HEK293 (cell line): ENCODE measurements around the gene NUP43.

ENCODE experiments used
- CTCF ChIA-PET: fragments of 350-600 bp; formaldehyde crosslinking; extraction: SDS; loops from one replicate; lab custom pipeline; 2021; ENCODE audit warnings: antibody characterized with exemption; lab: Yijun Ruan, JAX
- POLR2A ChIA-PET: fragments of 300-600 bp; formaldehyde crosslinking; extraction: SDS; loops from one replicate; lab custom pipeline; 2020; ENCODE audit warnings: antibody characterized with exemption, inconsistent platforms; lab: Yijun Ruan, JAX
- H3K27ac ChIP-seq: fragments of 200-500 bp; sonication (Bioruptor generic); 2 replicates; pipeline ENCODE4 v1.5.1; 2014; ENCODE audit warnings: low read depth, low read length, control low read depth, inconsistent platforms; ENCODE audit errors: extremely low read depth
- H3K36me3 ChIP-seq, 2 experiments: fragments of 200-500 bp in 1 of 2; sonication (Bioruptor generic) in 1 of 2; 1 replicate in 1 of 2; 2 replicates in 1 of 2; pipeline ENCODE4 v1.5.1; 2014 to 2017; ENCODE audit warnings: inconsistent platforms in 2 of 2, low read length in 2 of 2; ENCODE audit not compliant: control insufficient read depth in 2 of 2, insufficient read depth in 1 of 2
- H3K4me1 ChIP-seq: fragments of 200-500 bp; sonication (Bioruptor generic); 2 replicates; pipeline ENCODE4 v1.5.1; 2014; ENCODE audit warnings: mild to moderate bottlenecking, low read length, inconsistent platforms; ENCODE audit not compliant: control insufficient read depth, insufficient read depth
- H3K4me3 ChIP-seq: 2 replicates; pipeline ENCODE4 v1.5.1; 2011; ENCODE audit warnings: low read depth, mild to moderate bottlenecking, control low read depth, low read length, moderate library complexity
- H3K9me3 ChIP-seq: fragments of 200-500 bp; sonication (Bioruptor generic); 2 replicates; pipeline ENCODE4 v1.5.1; 2014; ENCODE audit warnings: low read depth, low read length, inconsistent platforms; ENCODE audit not compliant: control insufficient read depth, insufficient read depth
- GLI4 ChIP-seq: fragments of 450-650 bp; formaldehyde crosslinking; IDR thresholded peaks from 2 replicates; pipeline ENCODE4 v1.5.1; 2016; ENCODE audit warnings: missing biosample characterization, missing genetic modification characterization
- GLIS2 ChIP-seq: fragments of 450-650 bp; formaldehyde crosslinking; IDR thresholded peaks from 2 replicates; pipeline ENCODE4 v1.5.1; 2016; ENCODE audit warnings: missing biosample characterization, missing genetic modification characterization
- SCRT2 ChIP-seq: fragments of 450-650 bp; formaldehyde crosslinking; IDR thresholded peaks from 2 replicates; pipeline ENCODE4 v1.5.1; 2016; ENCODE audit warnings: missing biosample characterization, missing genetic modification characterization
- ZBTB7A ChIP-seq: fragments of 450-650 bp; formaldehyde crosslinking; IDR thresholded peaks from 2 replicates; pipeline ENCODE4 v1.5.1; 2016; ENCODE audit warnings: low read depth, missing biosample characterization, missing genetic modification characterization
- ZFP69B ChIP-seq: fragments of 450-650 bp; formaldehyde crosslinking; IDR thresholded peaks from 2 replicates; pipeline ENCODE4 v1.5.1; 2016; ENCODE audit warnings: missing biosample characterization, missing genetic modification characterization
- ZNF202 ChIP-seq: fragments of 450-650 bp; formaldehyde crosslinking; IDR thresholded peaks from 2 replicates; pipeline ENCODE4 v1.5.1; 2016; ENCODE audit warnings: missing biosample characterization, missing genetic modification characterization, borderline replicate concordance
- ZNF266 ChIP-seq: fragments of 450-650 bp; formaldehyde crosslinking; IDR thresholded peaks from 2 replicates; pipeline ENCODE4 v1.5.1; 2016; ENCODE audit warnings: missing biosample characterization, missing genetic modification characterization, low read depth
- ZNF623 ChIP-seq: fragments of 450-650 bp; formaldehyde crosslinking; IDR thresholded peaks from 2 replicates; pipeline ENCODE4 v1.5.1; 2016; ENCODE audit warnings: missing biosample characterization, missing genetic modification characterization
- ZNF701 ChIP-seq: fragments of 450-650 bp; formaldehyde crosslinking; IDR thresholded peaks from 2 replicates; pipeline ENCODE4 v1.5.1; 2016; ENCODE audit warnings: missing biosample characterization, missing genetic modification characterization
- TF ChIP-seq, protein P1 (sequence below): fragments of 450-650 bp; formaldehyde crosslinking; IDR thresholded peaks from 2 replicates; pipeline ENCODE4 v1.5.1; 2016; ENCODE audit warnings: missing biosample characterization, missing genetic modification characterization
- TF ChIP-seq, protein P2 (sequence below): fragments of 450-650 bp; formaldehyde crosslinking; IDR thresholded peaks from 2 replicates; pipeline ENCODE4 v1.5.1; 2016; ENCODE audit warnings: missing biosample characterization, missing genetic modification characterization
- TF ChIP-seq, protein P3 (sequence below): fragments of 450-650 bp; formaldehyde crosslinking; IDR thresholded peaks from 2 replicates; pipeline ENCODE4 v1.5.1; 2017; ENCODE audit warnings: missing biosample characterization, missing genetic modification characterization
- TF ChIP-seq, protein P4 (sequence below): fragments of 450-650 bp; formaldehyde crosslinking; IDR thresholded peaks from 2 replicates; pipeline ENCODE4 v1.5.1; 2016; ENCODE audit warnings: missing biosample characterization, missing genetic modification characterization
- TF ChIP-seq, protein P5 (sequence below): fragments of 450-650 bp; IDR thresholded peaks from 2 replicates; pipeline ENCODE4 v1.5.1; 2018; ENCODE audit warnings: missing biosample characterization, missing genetic modification characterization
- TF ChIP-seq, protein P6 (sequence below): fragments of 450-650 bp; formaldehyde crosslinking; IDR thresholded peaks from 2 replicates; pipeline ENCODE4 v1.5.1; 2016; ENCODE audit warnings: missing biosample characterization, missing genetic modification characterization, low read depth

NUP43 gene

DNA sequence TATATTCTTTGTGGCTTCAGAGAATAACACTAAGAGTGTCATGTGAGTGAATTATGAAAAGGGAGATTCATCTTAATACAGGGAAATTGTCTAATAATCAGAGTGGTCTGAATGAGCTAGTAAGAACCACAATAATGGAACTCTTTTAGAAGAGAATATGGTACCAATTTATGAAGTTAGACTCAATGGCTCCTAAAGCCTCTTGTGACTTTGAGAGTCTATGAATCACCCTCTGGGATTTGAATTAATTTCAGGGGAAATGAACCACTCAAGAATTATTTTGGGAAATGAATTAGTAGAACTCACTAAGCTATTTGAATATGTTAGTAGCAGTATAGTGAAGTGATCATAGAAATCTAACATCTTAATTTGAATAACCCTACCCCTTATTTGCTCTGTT is 17.5 kb upstream of the NUP43 start:
- peaks cover 6% of the 10 kb centered on the region; the same call in 1 of the 2 replicates for H3K4me1 ChIP-seq
- H3K27ac ChIP-seq, result no peak overlapping the region
- H3K4me3 ChIP-seq, result no peak overlapping the region
- TF ChIP-seq, protein P1, sequence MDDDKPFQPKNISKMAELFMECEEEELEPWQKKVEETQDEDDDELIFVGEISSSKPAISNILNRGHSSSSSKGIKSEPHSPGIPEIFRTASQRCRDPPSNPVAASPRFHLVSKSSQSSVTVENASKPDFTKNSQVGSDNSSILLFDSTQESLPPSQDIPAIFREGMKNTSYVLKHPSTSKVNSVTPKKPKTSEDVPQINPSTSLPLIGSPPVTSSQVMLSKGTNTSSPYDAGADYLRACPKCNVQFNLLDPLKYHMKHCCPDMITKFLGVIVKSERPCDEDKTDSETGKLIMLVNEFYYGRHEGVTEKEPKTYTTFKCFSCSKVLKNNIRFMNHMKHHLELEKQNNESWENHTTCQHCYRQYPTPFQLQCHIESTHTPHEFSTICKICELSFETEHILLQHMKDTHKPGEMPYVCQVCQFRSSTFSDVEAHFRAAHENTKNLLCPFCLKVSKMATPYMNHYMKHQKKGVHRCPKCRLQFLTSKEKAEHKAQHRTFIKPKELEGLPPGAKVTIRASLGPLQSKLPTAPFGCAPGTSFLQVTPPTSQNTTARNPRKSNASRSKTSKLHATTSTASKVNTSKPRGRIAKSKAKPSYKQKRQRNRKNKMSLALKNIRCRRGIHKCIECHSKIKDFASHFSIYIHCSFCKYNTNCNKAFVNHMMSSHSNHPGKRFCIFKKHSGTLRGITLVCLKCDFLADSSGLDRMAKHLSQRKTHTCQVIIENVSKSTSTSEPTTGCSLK (tag by site-specific recombination), result no peak
- TF ChIP-seq, protein P2, sequence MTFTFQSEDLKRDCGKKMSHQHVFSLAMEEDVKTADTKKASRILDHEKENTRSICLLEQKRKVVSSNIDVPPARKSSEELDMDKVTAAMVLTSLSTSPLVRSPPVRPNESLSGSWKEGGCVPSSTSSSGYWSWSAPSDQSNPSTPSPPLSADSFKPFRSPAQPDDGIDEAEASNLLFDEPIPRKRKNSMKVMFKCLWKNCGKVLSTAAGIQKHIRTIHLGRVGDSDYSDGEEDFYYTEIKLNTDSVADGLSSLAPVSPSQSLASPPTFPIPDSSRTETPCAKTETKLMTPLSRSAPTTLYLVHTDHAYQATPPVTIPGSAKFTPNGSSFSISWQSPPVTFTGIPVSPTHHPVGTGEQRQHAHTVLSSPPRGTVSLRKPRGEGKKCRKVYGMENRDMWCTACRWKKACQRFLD (tag by site-specific recombination), result no peak
- TF ChIP-seq, protein P3, sequence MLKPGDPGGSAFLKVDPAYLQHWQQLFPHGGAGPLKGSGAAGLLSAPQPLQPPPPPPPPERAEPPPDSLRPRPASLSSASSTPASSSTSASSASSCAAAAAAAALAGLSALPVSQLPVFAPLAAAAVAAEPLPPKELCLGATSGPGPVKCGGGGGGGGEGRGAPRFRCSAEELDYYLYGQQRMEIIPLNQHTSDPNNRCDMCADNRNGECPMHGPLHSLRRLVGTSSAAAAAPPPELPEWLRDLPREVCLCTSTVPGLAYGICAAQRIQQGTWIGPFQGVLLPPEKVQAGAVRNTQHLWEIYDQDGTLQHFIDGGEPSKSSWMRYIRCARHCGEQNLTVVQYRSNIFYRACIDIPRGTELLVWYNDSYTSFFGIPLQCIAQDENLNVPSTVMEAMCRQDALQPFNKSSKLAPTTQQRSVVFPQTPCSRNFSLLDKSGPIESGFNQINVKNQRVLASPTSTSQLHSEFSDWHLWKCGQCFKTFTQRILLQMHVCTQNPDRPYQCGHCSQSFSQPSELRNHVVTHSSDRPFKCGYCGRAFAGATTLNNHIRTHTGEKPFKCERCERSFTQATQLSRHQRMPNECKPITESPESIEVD (tag by site-specific recombination), result no peak
- TF ChIP-seq ZNF623 (tag by site-specific recombination) (no peak), ZBTB7A (tag by site-specific recombination) (no peak), SCRT2 (tag by site-specific recombination) (no peak)
- TF ChIP-seq, protein P4, sequence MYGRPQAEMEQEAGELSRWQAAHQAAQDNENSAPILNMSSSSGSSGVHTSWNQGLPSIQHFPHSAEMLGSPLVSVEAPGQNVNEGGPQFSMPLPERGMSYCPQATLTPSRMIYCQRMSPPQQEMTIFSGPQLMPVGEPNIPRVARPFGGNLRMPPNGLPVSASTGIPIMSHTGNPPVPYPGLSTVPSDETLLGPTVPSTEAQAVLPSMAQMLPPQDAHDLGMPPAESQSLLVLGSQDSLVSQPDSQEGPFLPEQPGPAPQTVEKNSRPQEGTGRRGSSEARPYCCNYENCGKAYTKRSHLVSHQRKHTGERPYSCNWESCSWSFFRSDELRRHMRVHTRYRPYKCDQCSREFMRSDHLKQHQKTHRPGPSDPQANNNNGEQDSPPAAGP, result no peak
- H3K9me3 ChIP-seq, result no peaks in the 10 kb centered on the region
- CTCF ChIA-PET, result interaction anchor here (0.8 to 1.2 kb wide), 2 partner anchors 40 to 77 kb away, joined by 3 to 9 read pairs; no protein-coding TSS in a partner anchor
- POLR2A ChIA-PET, result no interaction called here
- peaks cover 17 to 37% of the 10 kb centered on the region in 2 experiments; a peak in 2 of 3 replicates for H3K36me3 ChIP-seq

DNA sequence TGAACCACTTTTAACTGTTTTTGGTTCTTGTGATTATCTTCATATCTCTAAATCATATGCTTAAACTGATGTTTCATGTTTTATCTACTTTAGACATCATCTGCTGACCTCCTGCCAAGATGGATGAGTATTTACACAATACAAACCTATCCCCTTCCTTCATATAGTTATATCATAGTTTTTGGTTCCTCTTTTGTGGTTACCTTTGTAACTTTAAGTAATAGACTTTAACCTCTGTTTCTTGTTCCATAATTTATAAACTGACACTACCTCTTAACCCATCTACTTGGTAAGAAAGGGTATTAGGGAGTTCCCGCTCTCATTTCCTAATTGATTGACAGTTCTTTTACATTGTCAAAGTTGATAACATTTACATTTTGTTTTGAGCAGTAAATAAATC is 15.1 kb upstream of the NUP43 start:
- TF ChIP-seq ZNF266 (tag by site-specific recombination) (no peak), ZNF202 (tag by site-specific recombination) (no peak), GLIS2 (no peak), ZFP69B (no peak), ZNF701 (tag by site-specific recombination) (no peak), GLI4 (no peak)
- TF ChIP-seq, protein P3 (tag by site-specific recombination), result no peak
- TF ChIP-seq, protein P5, sequence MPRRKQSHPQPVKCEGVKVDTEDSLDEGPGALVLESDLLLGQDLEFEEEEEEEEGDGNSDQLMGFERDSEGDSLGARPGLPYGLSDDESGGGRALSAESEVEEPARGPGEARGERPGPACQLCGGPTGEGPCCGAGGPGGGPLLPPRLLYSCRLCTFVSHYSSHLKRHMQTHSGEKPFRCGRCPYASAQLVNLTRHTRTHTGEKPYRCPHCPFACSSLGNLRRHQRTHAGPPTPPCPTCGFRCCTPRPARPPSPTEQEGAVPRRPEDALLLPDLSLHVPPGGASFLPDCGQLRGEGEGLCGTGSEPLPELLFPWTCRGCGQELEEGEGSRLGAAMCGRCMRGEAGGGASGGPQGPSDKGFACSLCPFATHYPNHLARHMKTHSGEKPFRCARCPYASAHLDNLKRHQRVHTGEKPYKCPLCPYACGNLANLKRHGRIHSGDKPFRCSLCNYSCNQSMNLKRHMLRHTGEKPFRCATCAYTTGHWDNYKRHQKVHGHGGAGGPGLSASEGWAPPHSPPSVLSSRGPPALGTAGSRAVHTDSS (tag by site-specific recombination), result no peak
- TF ChIP-seq, protein P6, sequence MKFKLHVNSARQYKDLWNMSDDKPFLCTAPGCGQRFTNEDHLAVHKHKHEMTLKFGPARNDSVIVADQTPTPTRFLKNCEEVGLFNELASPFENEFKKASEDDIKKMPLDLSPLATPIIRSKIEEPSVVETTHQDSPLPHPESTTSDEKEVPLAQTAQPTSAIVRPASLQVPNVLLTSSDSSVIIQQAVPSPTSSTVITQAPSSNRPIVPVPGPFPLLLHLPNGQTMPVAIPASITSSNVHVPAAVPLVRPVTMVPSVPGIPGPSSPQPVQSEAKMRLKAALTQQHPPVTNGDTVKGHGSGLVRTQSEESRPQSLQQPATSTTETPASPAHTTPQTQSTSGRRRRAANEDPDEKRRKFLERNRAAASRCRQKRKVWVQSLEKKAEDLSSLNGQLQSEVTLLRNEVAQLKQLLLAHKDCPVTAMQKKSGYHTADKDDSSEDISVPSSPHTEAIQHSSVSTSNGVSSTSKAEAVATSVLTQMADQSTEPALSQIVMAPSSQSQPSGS (tag by site-specific recombination), result no peak
- H3K27ac ChIP-seq, result no peak overlapping the region
- ChIA-PET POLR2A (no interaction called here), CTCF (no interaction called here)
- H3K9me3 ChIP-seq, result no peaks in the 10 kb centered on the region
- no peak overlapping the region for H3K4me3 ChIP-seq
- H3K4me1 ChIP-seq, result peaks cover 6% of the 10 kb centered on the region; the same call in 1 of the 2 replicates
- peaks cover 19 to 25% of the 10 kb centered on the region in 2 experiments; a peak in 2 of 3 replicates for H3K36me3 ChIP-seq
